Kasumi-1 (cell line): ENCODE data around the gene SLC49A4.

Experiments
- DNase-seq, 2 experiments: peaks; one replicate each; lab custom pipeline; 2025; lab: John Stamatoyannopoulos, UW

SLC49A4 gene

GRCh38 chr3:122785231-122785630 is 9.6 kb upstream of the SLC49A4 start:
- no peak for DNase-seq

GRCh38 chr3:122786066-122786465 is 8.8 kb upstream of the SLC49A4 start:
- no peak for DNase-seq

- DNase-seq: no peak
Observed at GRCh38 chr3:122787872-122788271, 7.0 kb upstream of the SLC49A4 start.

- no peak for DNase-seq
Observed at GRCh38 chr3:122789585-122790273, 5.1 kb upstream of the SLC49A4 start.

- DNase-seq: no peak
Observed at GRCh38 chr3:122793568-122794416, 1.1 kb upstream of the SLC49A4 start, which contains the start of gene HSPBAP1. TSS of gene HSPBAP1 (minus strand) at chr3:122793831. CDS start at chr3:122793680, 151 bp downstream.

- DNase-seq: no peak
Observed at GRCh38 chr3:122794483-122794778, 438 bp upstream of the SLC49A4 start.

GRCh38 chr3:122795674-122796195 is 866 bp downstream of the SLC49A4 start:
- DNase-seq: no peak

- DNase-seq: no peak
Observed at GRCh38 chr3:122797291-122797690, 2.4 kb downstream of the SLC49A4 start.

- no peak for DNase-seq
Observed at GRCh38 chr3:122799322-122799721, 4.5 kb downstream of the SLC49A4 start.

GRCh38 chr3:122800031-122800430 is 5.2 kb downstream of the SLC49A4 start:
- no peak for DNase-seq

GRCh38 chr3:122800706-122801237 is 5.9 kb downstream of the SLC49A4 start:
- DNase-seq: no peak

- DNase-seq: no peak
Observed at GRCh38 chr3:122802323-122802722, 7.5 kb downstream of the SLC49A4 start.

- DNase-seq: no peak
Observed at GRCh38 chr3:122803977-122804376, 9.1 kb downstream of the SLC49A4 start.

GRCh38 chr3:122810734-122811133 is 15.9 kb downstream of the SLC49A4 start:
- no peak for DNase-seq

- DNase-seq: no peak
Observed at GRCh38 chr3:122816587-122816986, 21.7 kb downstream of the SLC49A4 start.

- DNase-seq: no peak
Observed at GRCh38 chr3:122824465-122825381, 29.9 kb downstream of the SLC49A4 start.

- DNase-seq: no peak
Observed at GRCh38 chr3:122825460-122825859, 30.6 kb downstream of the SLC49A4 start.

- no peak for DNase-seq
Observed at GRCh38 chr3:122826278-122826677, 31.4 kb downstream of the SLC49A4 start.

GRCh38 chr3:122828281-122828680 is 33.4 kb downstream of the SLC49A4 start:
- DNase-seq: no peak

GRCh38 chr3:122835590-122835989 is 40.7 kb downstream of the SLC49A4 start:
- DNase-seq: no peak

- no peak for DNase-seq
Observed at GRCh38 chr3:122843604-122844003, 48.7 kb downstream of the SLC49A4 start.

GRCh38 chr3:122857019-122857418 is 62.1 kb downstream of the SLC49A4 start:
- no peak for DNase-seq
